CD4-positive, alpha-beta T cell treated with Interleukin-10 for 1 hour (primary cell): Measurements from ENCODE around the gene COPS3.
"Not testable (repeated sequence)": the region's sequence is repeated elsewhere in the genome, so short reads cannot be mapped to it uniquely, and the experiment has no call there.

ENCODE experiments used
- DNase-seq: peaks from one replicate; pipeline ENCODE4 v3.0.0-alpha.2; 2020

COPS3 gene

DNA sequence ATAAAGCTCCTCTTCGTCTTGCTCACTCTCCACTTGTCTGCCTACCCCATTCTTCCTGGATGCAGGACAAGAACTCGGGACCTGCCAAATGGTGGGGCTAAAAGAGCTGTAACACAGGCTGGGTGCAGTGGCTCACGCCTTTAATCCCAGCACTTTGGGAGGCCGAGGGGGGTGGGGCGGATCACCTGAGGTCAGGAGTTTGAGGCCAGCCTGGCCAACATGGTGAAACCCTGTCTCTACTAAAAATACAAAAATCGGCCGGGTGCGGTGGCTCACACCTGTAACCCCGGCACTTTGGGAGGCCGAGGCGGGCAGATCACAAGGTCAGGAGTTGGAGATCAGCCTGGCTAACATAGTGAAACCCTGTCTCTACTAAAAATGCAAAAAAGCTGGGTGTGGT lies 20.6 kb upstream of the COPS3 start:
- not testable (repeated sequence) for DNase-seq

DNA sequence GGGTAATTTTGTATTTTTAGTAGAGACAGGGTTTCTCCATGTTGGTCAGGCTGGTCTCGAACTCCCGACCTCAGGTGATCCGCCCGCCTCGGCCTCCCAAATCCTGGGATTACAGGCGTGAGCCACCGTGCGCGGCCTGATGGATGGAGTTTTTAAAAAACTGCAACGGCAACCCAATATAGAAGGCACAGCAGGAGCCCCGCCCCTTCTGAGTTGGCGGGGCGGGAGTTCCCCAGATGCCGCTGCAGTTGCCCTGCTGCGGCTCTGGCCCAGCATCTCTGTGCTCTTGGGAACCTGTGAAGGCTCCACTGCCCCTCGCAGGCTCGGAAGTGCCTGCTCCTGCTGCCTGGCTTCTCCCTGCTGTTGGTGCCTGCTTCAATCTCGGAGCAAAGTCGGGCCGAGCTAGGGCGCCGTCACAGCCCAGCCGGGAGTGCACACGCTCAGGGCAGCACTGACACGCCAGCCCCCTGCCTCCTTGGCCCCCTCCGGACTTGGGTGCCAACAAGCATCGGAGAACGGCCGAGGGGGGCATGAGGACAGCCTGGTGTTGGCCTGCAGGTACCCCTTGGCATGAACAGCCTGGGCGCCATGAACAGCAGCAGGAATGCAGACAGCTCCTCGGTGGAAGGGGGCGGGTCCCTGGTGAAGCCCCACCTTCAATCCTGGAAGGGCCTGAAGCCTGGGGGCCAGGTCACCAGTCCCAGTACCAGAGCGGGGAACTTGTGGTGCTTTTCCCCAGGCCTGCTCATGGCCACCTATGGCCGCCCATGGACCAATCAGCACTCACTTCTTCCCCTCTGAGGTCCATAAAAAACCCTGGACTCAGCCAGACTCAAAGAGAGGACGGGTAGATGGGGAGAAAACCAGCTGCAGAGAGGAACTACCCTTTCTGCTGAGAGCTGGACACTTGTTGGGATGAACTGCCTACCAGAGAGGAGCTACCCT lies 19.9 kb upstream of the COPS3 start:
- DNase-seq: peak; percentile 54

DNA sequence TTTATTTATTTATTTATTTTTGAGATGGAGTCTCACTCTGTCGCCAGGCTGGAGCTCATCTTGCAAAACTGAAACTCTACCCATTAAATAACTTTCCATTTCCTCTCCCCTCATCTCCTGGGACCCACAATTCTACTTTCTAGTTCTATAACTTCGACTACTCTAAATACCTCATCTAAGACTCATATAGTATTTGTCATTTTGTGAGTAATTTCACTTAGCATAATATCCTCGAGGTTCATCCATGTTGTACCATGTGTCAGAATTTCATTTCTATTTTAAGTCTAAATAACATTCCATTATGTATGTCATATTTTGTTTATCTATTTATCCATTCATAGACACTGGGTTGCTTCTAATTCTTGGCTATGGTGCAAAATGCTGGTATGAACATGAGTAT lies 17.1 kb upstream of the COPS3 start:
- DNase-seq: no peak

GRCh38 chr17:17297217-17297616 lies 16.2 kb upstream of the COPS3 start:
- DNase-seq: no peak

DNA sequence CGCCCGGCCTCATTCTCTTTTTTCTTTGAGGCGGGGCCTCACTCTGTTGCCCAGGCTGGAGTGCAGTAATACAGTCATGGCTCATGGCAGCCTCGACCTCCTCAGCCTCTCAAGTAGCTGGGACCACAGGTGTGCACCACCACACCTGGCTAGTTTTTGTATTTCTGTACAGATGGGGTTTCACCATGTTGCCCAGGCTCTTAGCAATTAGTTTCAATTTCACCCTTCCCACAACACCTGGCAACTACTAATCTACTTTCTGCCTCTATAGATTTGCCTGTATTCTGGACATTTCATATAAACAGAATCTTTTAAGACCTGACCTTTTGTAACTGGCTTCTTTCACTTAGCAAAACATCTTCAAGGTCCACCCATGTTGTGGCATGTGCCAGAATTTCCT lies 14.1 kb upstream of the COPS3 start:
- no peak for DNase-seq

DNA sequence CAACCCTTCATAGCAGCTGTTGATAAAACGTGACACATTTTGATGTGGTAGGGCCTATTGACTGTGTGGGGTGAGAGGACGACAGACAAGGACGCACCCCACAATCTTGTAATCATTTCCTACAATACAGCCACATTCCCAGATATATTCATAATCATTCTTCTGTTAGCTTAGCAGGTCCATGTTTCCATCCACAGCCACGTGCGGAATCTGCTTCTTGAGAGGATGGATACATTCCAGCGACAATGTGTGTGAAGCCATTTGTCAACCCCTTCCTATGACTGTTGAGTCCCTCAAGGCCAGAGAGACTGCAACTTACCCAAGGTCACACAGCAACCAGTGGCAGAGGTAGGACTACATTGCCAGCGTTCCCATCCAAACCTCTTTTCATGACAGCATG lies 8.7 kb upstream of the COPS3 start:
- no peak for DNase-seq

DNA sequence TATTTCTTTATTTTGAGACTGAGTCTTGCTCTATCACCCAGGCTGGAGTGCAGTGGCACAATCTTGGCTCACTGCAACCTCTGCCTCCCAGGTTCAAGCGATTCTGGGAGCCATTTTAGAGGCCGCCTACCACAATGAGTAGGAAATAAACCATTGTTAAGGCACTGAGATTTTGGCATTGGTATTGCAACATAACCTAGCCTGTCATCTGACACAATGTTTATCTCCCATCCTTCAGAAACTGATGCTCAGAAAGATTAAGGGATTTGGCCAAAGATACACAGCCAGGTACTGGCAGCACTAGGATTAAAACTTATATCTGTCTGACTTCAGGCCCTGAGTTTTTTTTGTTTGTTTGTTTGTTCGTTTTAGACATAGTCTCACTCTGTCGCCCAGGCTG lies 8.0 kb upstream of the COPS3 start:
- DNase-seq: no peak

GRCh38 chr17:17285951-17286350 lies 4.9 kb upstream of the COPS3 start:
- no peak for DNase-seq

- DNase-seq: no peak
These were observed 1.7 kb downstream of the COPS3 start for GRCh38 chr17:17279316-17279715.

- not testable (repeated sequence) for DNase-seq
These were observed 3.6 kb downstream of the COPS3 start for GRCh38 chr17:17277431-17277830.

DNA sequence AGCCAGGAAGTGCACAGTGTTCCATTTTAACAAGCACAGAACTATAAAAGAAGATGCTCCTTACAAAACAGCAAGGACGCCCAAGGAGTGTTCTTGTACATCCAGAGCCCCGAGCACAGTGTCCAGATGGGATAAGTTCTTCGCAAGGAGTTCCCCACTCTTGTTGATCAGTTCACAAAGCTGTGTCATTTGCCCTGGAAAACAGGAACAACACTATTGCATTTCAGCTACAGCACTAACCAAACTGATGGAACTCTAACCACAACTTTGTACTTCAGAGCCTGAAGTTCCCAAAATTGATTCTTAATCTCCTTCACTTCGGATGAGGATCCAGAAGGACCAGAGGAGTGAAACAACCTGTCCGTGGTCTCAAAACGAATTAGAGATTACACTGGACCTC lies 5.1 kb downstream of the COPS3 start:
- no peak for DNase-seq

DNA sequence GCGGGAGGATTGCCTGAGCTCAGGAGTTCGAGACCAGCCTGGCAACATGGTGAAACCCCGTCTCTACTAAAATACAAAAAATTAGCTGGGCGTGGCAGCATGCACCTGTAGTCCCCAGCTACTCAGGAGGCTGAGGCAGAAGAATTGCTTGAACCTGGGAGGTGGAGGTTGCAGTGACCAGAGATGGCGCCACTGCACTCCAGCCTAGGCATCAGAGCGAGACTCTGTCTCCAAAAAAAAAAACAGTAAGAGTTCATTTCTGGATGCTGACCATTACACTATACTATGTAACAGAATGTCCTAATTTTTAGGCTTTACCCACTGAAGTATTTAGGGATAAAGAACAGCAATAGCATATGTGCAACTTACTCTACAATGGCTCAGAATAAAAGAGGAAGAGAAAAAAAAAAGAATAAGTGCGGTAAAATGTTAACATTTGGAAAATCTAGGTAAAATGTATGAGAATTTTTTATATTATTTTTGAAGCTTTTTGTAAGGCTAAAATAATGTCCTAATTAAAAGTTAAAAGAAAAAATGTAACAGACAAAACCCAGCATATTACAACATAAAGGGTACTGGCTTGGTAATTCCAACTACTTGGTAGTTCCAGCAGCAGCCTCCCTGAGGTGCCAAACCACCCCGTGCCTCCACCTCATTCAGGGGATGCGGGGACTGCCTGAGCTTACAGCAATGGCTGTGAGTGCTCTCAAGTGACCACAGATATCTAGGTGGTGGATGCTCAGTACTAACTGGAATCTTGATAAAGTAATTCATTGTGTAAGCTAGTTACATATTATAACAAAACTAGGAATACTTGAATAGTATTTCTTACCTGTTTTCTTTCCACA lies 10.9 kb downstream of the COPS3 start:
- DNase-seq: peak; percentile 25

DNA sequence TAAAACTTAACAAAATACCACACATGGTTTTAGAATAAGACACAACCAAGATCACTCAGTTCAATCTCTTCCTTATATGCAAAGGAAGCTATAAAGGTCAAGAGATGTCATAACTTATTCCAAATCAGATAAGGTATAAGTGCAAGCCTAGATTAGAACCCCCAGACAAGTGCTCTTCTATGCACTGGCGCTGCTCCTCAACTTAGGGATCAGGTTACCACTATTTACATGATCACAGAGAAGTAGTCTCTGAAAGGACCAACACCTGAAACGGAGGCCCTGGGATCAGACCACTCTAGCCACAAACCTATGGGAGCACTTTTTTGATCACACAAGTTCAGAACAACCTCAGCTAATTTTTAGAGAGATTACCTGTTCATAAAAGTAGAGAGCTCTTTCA lies 16.6 kb downstream of the COPS3 start:
- DNase-seq: no peak

GRCh38 chr17:17258998-17259397 lies 22.0 kb downstream of the COPS3 start:
- no peak for DNase-seq

- DNase-seq: no peak
These were observed 23.0 kb downstream of the COPS3 start for GRCh38 chr17:17258011-17258410.

DNA sequence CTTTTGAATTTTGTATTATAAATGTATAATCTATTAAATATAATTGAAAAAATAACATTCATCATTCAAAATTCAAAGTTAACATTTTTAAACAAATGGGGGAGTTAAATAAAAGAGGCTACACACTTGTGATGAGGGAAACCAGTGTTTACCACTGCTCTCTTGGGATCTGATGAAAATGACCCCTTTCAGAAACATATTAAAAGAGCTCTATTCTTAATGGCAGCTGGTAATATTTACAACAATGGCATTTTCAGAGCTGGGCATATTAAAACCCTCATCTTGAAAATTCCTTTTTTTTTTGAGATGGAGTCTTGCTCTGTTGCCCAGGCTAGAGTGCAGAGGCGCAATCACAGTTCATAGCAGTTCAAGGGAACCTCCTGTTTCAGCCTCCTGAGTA lies 24.7 kb downstream of the COPS3 start:
- no peak for DNase-seq

DNA sequence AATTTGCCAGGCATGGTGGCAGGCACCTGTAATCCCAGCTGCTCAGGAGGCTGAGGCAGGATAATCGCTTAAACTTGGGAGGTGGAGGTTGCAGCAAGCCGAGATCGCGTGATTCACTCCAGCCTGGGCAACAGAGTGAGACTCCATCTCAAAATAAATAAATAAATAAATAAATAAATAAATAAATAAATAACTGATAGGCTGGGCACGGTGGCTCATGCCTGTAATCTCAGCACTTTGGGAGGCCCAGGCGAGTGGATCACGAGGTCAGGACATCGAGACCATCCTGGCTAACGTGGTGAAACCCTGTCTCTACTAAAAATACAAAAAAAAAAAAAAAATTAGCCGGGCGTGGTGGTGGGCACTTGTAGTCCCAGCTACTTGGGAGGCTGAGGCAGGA lies 25.4 kb downstream of the COPS3 start:
- not testable (repeated sequence) for DNase-seq

GRCh38 chr17:17254036-17254435 lies 27.0 kb downstream of the COPS3 start:
- DNase-seq: no peak

DNA sequence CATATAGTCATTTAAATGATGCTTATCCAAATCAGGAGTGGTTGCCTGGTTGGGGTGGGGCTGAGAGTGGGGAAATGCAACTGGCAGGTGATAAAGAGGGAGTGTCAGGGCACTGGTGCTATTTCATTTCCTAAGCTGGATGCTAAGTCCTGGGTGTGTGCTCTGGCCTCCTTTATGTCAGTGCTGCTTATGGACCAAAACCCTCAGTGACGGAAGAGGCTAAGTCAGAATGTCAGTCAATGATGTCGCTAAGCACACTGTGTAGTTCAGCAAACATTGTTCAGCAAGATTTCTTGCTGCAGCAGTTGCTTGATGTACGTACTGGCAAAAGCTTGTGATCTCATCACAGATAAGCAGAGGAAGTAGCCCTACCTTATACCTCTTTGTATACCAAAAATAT lies 27.6 kb downstream of the COPS3 start:
- DNase-seq: no peak

GRCh38 chr17:17252149-17252661 lies 28.8 kb downstream of the COPS3 start:
- no peak for DNase-seq

- no peak for DNase-seq
These were observed 34.2 kb downstream of the COPS3 start for GRCh38 chr17:17246879-17247278.

DNA sequence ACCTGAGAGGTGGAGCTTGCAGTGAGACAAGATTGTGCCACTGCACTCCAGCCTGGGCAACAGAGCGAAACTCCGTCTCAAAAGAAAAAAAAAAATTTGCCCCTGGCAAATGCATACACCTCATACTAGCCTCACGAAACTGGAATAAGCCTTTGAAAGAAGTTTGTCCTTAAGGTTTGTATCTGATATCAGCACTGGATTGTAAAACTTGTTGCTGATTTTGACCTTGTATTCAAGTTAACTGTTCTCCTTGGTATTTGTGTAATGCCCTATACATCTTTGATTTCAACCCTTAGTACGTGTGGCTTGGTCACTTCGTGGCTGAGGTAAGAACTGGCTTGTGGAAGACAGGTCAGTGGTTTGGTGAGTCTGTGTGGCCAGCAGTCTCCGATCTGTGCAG lies 37.9 kb downstream of the COPS3 start:
- DNase-seq: no peak

DNA sequence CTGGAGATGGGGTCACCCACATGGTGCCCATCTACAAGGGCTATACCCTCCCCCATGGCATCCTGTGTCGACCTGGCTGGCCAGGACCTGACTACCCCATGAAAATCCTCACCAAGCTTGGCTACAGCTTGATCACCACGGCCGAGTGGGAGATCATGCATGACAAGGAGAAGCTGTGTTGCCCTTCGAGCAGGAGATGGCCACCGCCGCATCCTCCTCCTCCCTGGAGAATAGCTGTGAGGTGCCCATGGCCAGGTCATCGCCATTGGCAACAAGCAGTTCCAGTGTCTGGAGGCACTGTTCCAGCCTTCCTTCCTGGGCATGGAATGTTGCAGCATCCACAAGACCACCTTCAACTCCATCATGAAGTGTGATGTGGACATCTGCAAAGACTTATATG lies 38.8 kb downstream of the COPS3 start:
- no peak for DNase-seq

GRCh38 chr17:17241656-17242055 lies 39.4 kb downstream of the COPS3 start:
- DNase-seq: no peak
